NCI-H345 (cell line): Measurements from ENCODE around the gene FOXL2.

Experiments used
- DNase-seq: peaks from one replicate; lab custom pipeline; 2025; lab: John Stamatoyannopoulos, UW

Gene FOXL2

DNA sequence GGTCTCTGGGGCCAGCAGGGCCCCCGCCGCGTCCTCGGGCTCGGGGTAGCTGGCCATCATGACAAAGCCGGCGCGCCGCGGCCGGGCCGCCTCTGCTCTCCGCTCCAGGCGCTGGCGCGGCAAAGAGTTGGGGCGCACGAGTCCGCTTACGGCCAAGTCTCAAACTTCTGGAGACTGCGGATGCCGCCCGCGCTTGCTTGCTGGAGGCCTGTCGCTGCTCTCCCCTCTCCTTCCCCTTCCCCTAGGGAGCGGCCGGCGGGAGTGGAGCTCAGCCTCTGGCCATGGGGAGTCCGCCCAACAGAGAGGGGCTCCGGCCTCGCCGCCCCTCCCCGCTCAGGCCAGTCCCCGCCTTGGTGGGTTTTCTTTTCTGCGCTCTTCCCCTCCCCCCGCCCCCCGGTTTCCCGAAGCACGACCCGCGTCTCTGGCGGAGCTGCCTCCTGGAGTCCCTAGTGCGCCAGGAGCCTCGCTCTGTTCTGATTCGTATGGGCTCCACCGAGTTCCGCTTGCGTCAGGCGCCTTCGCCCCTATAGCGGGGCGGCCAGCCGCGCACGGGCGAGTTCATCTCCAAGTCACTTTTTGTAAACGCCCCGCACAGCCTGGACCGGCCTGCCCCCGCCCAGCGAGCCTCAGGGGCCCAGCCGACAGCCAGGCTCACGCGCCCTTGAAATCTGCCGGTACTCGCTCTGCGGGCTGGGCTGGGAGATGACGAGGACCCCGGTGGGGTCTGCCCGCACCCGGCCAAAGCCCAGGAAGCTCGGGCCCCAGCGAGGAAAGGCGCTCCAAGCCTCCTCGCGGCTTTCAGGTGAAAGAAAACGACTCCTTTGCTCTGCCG lies at the start of gene FOXL2, which contains the start of gene FOXL2NB:
Gene FOXL2 (minus strand): TSS at position 475 of the 832 bp plus-strand sequence. CDS start 415 bp downstream, at position 60.
Gene FOXL2NB (plus strand): TSS at position 555 of the 832 bp plus-strand sequence. CDS start 148 bp downstream, at position 703.
- no peak for DNase-seq

- DNase-seq, result no peak
Measured at GRCh38 chr3:138995706-138996105, 48.8 kb upstream of the FOXL2 start.

- no peak for DNase-seq
Measured at GRCh38 chr3:138987181-138987580, 40.2 kb upstream of the FOXL2 start.

DNA sequence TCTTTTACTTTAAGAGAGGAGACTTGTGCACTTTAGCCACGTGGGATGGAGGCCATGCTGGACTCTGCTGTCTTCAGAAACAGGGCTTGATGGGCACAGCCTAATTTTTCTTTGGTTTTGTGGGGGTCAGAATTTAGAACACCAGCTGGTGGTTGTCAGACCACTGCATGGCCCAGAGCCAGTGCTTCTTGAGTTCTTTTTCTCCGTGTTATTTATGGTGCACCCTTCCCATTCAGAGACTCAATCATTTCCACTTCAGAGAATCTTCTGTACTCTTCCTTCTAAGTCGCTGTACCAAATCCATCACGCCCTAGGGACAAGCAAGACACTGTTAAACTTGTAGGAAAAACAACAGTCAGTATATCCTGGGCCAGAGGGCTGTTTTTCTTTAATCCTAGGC lies 39.0 kb upstream of the FOXL2 start:
- DNase-seq, result no peak

DNA sequence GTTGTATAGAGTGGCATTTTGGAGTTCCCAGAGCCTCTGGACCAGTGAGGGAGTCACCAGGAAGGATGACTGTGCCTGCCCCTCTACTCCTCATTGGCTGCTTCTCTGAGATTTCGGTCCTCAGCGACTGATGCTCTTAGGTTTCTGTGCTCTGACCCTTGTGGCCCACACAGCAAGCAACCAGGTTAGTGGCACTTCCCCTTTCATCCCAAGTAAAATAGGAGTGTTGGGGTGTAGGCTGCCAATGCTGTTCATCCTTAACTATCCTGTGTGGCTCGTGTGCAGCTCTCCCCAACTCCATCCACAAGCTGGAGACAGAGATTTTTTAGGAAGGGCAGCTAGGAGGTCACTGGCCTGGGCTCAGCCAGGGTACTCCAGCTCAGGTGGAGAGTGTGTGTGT lies 37.9 kb upstream of the FOXL2 start:
- no peak for DNase-seq

- no peak for DNase-seq
Measured at GRCh38 chr3:138976047-138976446, 29.1 kb upstream of the FOXL2 start.

- no peak for DNase-seq
Measured at GRCh38 chr3:138975351-138975750, 28.4 kb upstream of the FOXL2 start.

DNA sequence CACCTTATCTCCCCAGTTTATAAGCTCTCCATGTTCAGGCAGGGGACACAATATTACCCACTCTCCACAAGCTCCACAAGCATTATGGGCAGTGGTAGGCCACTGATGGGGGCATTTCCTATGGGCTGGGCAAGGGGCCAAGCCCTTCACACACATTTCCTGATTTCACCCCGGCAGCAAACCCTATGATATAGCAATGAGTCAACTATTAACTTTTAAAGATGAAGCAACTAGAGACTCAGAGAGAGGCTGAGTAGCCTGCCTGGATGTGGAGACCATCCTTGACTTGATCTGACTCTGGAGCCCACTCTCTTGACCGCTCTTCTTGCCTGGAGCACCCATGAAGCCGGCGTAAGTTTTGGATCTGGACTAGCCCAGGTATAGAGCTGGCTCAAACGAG lies 27.5 kb upstream of the FOXL2 start:
- DNase-seq, result no peak

DNA sequence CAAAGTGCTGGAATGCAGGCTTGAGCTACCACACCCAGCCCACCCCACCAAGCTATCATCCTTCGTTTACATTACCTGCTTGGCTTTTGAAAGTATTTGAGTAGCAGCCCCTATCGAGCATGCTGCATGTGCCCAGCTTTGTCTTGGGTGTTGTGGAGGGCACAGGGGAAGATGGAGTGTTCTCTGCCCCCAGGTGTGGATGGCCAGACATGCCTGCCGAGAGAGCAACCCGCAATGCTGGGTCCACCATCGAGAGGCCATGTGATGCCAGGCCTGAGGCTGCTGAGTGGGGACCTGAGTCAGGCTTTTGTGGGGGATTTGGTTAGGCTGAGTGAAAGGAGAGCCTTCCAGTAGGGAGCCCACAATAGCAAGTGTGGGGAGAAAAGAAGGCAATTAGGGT lies 26.0 kb upstream of the FOXL2 start:
- no peak for DNase-seq

DNA sequence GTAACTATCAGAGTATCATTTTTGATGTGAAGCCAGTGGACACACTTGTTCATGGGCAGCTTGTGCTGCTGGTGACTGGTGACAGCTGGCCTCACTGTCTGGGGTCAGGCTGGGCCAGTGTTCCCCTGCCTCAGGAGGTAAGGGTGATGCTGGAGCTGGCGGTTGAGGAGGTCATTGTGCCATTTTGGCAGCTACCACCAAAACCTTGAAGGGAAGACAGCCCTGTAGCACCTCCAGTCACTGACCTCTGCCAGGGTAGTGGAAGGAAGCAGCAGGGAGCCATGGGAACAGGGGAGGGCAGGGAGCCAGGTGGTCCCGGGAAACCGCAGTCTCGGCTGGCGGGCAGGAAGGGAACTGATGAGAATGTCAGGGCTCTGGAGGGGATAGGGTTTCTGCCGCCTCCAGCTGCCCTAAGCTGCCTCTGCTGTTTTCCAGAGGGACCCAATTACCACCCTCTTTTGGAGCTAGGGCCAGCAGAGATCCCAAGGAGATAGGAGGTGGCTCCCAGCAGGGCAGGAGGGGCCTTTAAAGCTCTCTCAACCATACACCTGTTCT lies 24.9 kb upstream of the FOXL2 start:
- DNase-seq, result no peak

- no peak for DNase-seq
Measured at GRCh38 chr3:138964923-138965322, 18.0 kb upstream of the FOXL2 start.

DNA sequence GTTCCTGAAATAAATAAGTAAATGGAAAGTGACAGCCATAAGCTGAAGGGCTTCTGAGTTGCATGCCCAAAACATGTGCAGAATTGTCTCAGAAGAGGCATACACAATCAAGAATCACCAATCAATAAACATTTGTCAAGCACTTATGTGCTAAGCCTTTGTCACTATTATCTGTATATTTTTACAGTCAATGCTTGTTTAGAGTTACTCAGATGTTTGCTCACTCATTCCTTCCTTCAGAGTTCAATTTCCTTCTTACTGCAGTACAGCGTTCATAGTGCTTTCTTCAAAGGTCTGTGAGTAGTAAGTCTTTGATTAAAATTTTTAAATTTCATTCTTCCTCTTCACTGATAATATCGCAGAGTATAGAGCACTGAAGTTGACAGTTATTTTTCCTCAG lies 17.3 kb upstream of the FOXL2 start:
- DNase-seq, result no peak

- DNase-seq, result no peak
Measured at GRCh38 chr3:138962854-138963560, 16.1 kb upstream of the FOXL2 start.

GRCh38 chr3:138960417-138960852 lies 13.5 kb upstream of the FOXL2 start:
- no peak for DNase-seq

GRCh38 chr3:138950701-138951100 lies 3.8 kb upstream of the FOXL2 start:
- DNase-seq, result no peak

DNA sequence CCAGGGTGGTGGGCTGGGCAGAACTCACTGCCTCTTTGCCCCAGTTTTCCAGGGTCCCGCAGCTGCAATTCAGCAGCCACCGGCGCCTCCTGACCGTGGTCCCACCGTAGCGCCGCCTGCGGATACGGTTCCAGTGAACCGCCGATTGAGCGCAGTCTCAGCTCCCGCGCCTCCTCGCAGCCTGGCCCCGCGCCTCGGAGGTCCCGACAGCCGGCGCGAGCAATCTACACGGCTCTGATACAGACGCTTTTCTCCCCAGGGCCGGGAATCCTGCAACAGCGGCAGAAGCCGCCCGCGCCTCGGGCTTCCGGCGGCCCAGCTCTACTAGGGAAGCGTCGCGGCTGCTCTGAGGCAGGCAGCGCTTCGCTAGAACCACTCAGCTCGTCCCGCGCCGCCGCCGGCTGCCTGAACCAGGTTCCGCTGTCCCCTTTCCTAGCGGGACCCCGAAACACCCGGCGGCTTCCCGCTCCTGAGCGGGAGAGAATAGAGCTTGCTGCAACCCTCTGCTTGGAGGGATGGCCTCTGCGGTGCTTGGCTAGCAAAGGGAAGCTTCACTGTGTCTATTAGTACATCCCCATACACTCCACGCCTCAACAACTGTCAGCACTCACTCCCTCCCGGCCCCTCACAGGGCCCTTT lies 3.2 kb upstream of the FOXL2 start:
- DNase-seq, result no peak

DNA sequence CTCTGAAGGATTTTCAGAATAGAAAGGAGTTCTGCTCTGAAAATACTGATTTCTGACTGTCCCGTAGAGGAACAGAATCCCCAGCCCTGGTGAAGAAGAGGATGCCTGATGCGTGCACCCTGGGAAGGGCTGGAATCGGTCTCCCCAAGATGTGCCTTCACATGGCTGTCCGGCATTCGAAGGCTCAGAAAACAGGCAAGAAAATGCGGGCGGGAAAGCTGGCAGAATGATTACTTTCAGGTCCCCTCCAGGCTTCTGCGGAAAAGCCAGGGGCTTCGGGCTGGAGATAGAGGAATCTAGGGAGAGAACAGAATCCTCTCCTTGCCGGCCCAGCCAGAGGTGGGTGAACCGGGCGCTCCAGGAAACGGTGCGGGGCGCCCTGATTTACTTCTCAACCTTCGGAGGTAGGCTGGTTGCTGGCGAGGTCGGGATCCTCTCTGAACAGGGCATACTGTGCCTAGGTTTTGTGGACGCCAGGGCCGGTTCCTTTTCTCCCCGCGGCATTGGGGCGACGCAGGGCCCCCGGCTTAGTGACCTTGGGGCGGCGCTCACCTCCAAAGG lies 2.6 kb upstream of the FOXL2 start:
- DNase-seq, result no peak

DNA sequence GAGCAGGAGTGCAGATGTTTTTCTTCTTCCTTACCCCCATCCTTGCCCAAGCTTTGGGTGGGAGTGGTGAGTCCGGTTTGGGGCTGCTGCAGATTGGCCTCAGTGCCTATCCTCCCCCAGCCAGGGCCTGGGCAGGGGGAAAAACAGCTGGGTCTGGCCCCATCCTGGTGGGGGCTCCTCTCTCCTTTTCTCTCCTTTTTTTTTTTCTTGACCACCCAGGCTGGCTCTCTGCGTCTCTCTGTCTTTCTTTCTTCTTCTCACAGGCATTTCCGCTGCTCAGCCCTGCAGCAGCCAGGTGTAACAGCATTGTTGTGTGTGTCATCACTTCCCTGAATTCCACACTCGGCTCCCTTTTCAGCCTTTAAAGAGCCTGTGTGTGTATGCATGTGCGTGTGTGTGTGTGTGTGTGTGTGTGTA lies 2.1 kb upstream of the FOXL2 start:
- DNase-seq, result no peak

DNA sequence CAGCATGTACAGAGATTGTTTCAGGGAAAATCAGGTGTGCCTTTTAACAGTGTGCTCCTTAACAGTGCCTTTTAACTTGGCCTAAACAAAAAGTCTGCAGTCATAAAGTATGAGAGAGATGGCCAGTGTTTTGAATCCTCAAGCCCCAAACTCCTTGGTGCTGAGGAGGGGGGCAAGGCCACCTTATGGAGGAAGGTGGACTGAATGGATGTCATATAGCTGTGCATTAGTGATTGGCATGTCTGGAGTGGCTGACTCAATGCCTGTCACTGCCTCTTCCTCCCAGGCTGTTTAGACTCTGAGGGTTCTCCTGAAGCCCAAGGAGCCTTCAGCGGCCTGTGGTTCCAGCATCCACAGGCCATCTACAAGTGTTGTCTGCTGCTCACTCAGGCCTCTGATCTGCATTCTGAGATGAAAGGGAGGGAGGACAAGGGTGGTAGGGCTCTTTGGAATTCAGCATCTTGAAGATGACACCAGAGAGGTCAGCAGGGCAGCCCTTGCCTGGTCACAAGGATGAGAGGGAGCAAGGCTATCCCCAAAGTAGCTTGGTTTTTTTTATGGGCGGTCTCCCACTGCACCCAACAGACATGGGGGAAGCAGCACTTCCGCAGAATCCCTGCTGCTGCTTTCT lies 1.5 kb upstream of the FOXL2 start:
- DNase-seq, result no peak

DNA sequence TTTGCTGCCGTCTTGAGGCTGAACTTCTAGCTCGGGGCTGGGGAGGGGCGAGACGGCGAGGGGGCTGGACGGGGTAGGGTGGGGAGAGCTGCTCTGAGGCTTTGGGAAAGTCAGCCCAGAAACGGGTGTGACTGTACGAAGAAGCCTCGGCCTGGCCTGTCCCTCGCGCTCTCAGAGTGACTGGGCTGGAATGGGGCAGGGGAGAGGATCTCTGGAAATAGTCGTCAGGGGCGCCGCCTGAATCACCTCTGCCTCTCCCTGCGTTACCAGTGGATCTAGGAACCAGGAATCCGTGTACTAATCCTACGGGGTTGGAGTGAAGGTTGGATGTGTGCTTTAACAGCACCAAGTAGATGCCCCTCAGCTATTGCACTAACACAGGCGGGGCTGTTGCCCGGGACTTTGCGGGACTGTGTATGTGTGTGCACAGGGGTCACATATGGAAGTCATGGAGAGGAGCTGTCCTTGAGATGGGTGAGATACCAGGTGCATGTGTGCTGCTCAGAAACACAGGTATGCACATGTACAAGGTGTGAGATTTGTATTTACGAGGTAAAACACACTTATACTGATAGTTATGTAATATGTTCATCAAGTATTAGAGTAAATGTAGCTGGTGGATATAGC lies 671 bp upstream of the FOXL2 start:
- DNase-seq, result no peak
